Measurements from ENCODE around the gene GADL1.

DNA sequence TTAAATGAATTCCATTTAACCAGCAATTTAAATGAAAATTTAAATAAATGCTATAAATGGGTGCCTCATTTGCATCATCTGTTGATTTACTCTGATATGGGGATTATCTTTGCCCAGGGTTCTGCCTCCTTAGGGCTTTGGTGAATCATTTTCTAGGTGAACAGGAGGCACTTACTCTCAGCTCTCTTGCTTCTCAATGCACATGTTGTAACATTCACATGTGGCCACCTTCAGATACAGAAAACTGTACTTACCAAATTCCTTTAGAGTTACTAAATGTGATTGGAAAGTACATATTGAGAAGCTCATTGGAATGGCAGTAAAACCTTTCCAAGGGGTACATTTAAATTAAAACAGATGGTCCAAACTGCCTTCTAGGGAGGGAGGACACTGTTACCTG lies 20.8 kb downstream of the GADL1 start:
- TF ChIP-seq, protein P1, sequence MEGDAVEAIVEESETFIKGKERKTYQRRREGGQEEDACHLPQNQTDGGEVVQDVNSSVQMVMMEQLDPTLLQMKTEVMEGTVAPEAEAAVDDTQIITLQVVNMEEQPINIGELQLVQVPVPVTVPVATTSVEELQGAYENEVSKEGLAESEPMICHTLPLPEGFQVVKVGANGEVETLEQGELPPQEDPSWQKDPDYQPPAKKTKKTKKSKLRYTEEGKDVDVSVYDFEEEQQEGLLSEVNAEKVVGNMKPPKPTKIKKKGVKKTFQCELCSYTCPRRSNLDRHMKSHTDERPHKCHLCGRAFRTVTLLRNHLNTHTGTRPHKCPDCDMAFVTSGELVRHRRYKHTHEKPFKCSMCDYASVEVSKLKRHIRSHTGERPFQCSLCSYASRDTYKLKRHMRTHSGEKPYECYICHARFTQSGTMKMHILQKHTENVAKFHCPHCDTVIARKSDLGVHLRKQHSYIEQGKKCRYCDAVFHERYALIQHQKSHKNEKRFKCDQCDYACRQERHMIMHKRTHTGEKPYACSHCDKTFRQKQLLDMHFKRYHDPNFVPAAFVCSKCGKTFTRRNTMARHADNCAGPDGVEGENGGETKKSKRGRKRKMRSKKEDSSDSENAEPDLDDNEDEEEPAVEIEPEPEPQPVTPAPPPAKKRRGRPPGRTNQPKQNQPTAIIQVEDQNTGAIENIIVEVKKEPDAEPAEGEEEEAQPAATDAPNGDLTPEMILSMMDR (IDR thresholded peaks at IDR 0.05) = no peak
- TF ChIP-seq POLR2A (IDR thresholded peaks at IDR 0.05) (no peak), EP300 (IDR thresholded peaks at IDR 0.05) (no peak)

Data from tibial nerve (tissue), 4 donors.